NCI-H748 treated with DMSO at 0.1 percent for 48 hours (cell line): ENCODE measurements around the gene CDK8.
"Not testable (repeated sequence)": the region's sequence is repeated elsewhere in the genome, so short reads cannot be mapped to it uniquely, and the experiment has no call there.

Experiments
- DNase-seq: peaks from one replicate; lab custom pipeline; 2025; lab: John Stamatoyannopoulos, UW

Gene CDK8

DNA sequence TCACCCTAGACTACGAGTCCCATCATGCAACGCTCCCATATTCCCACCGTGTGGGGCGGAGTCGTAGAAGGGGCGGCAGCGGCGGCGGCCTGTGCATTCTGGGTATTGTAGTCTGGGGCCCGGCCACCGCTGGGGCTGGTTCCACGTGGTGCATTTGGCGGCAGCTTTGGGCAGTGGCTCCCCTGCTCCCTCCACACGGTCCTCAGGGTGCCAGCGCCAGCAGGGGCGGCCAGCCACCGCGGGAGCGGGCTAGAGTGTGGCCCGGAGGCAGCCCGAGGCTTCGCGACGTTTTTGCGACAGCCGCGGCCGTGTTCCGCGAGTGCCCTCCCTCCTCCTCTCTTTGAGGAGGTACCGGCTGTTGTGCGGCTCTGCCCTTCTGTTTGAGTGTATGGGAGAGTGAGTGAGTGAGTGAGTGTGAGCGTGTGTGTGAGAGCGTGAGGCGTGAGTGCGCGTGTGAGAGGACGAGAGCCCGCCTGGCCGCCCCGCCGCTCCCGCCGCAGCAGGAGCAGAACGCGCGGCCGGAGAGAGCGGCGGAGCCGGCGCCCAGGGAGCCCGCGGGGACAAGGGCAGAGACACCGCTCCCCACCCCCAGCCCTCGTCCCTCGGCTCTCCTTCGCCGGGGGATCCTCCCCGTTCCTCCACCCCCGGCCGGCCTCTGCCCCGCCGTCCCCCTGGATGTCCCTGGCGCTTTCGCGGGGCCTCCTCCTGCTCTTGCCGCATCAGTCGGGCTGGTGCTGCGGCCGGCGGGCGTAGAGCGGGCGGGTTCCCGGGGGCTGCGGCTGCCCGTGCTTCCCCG is at the start of gene CDK8:
CDK8 (plus strand) TSS at position 343 of the 796 bp plus-strand sequence. CDS start 513 bp downstream, outside the sequence.
- DNase-seq = peak; percentile 99

GRCh38 chr13:26208287-26208686 is 45.6 kb upstream of the CDK8 start:
- no peak for DNase-seq

DNA sequence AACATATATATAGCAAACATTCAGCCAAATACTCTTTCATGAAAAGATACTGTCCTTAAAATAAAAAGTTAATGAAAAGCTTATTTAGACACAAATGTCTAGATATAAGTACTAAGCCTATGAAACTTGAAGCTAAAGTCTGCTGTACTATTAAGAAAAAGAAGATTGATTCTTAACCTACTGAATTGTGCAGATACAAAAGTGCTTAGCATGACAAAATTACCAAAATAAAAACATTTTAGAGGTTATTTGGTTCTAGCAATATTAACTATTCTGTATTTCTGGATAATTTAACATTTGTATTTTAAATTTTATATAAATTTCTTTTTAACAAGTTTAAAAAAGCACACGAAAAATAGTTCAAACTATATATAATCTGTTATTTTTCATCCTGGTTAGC is 40.6 kb upstream of the CDK8 start:
- no peak for DNase-seq

DNA sequence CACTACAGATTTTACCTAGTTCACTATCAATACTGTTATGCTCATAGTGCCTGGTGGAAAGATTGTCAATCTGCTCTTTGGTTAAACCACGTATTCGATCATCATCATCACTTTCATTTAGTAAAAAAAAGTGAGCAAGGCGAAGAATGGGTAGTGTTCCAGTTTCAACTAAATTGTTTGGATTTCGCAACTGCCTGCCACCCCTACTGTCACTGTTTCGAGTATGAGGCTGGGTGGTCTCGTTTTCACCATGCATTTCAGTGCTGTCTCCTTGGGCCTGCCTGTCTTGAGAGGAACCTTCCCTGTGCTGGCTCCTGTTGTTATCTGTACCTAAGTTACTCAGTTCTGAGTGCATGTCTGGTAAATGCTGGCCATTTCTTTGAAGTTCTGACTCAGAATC is 39.9 kb upstream of the CDK8 start:
- DNase-seq = no peak

DNA sequence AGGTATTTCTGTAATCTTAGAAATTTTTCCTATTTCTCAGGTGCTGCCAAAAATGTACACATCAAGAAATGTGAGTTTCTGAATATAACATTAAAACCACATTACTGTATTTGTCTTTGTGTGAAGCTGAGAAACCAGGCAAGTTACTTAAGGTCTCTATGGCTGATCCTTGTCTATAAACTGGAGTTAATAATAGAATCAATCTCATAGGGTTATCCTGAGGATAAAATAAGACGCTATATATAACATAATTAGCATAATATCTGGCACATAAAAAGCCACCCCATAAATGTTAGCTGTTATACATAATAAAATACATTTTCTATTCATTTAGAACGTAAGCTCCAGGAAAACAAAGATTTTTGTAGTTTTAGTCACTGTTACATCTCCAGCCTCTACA is 37.9 kb upstream of the CDK8 start:
- no peak for DNase-seq

GRCh38 chr13:26219726-26220125 is 34.2 kb upstream of the CDK8 start:
- DNase-seq = no peak

DNA sequence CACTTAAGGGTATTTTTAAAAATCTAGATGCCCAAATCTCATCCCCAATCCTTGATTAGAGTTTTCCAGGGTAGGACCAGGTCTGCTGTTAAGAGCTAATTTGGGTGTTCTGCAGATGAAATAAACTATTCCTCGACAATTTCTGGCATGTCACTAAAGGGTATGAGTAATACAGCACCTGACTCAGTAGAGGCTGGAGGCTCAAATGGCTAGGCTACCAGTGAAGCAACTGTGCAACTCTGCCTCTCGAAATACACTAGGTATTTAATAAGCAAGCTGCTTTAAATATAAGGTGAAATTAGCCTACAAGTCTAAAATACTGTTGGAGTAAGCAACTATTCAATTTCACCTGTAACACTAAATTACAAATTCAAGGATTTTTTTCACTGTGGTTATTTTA is 33.4 kb upstream of the CDK8 start:
- no peak for DNase-seq

DNA sequence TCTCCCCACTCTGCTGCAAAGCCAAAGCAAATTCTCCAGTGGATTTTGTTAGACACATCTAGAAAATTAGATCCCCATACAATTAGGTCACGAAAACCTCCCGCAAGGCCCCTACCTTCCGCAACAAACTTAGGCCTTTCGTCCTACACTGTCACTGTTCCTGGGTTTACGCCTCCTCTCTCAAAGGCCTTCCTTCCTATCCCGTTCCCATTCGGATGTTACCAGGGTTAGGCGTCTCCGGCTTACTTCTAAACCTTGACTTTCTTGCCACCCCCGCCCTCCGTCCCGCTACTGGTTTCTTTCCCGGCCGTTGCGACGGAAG is 32.6 kb upstream of the CDK8 start:
- DNase-seq = peak; percentile 88

- peak; percentile 99 for DNase-seq
Measured at GRCh38 chr13:26221721-26222519, 32.0 kb upstream of the CDK8 start, which contains the start of gene RNF6. Gene RNF6, minus strand, starts transcription at chr13:26222314. Its CDS starts 2,665 bp downstream, at chr13:26219649.

GRCh38 chr13:26222520-26223046 is 31.3 kb upstream of the CDK8 start:
- DNase-seq = no peak

DNA sequence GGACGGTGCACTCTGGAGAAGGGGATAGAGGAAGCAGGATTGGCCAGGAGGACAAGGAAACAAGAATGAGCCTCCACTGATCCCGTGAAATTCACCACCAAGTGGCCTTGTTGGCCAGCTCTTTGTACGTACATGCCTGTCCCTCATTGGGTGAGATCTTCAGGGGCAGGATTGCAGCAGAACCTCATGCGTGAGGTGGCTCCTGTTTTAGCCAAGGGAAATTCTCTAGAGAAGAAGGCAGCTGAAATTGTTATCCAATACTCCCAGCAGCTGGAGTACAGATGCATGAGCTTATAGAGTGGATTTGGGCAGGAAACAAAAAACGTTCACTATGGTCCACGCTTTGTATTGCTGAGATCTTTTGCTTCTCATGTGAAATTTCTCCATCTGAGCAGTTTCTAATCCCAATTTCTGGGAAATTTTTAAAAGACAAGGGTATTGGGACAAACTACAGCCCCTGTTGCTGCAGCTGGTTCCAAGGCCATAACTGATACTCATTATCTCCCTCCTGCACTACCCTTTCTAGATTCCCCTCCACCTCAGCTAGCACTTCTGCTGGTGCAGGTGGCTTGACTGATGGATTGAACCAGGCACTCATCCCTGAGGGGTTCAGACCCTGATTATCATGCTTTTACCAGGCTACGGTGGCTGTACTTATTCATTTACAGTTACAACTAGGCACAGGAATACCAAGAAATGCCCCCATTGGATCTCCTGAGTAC is 27.9 kb upstream of the CDK8 start:
- no peak for DNase-seq

DNA sequence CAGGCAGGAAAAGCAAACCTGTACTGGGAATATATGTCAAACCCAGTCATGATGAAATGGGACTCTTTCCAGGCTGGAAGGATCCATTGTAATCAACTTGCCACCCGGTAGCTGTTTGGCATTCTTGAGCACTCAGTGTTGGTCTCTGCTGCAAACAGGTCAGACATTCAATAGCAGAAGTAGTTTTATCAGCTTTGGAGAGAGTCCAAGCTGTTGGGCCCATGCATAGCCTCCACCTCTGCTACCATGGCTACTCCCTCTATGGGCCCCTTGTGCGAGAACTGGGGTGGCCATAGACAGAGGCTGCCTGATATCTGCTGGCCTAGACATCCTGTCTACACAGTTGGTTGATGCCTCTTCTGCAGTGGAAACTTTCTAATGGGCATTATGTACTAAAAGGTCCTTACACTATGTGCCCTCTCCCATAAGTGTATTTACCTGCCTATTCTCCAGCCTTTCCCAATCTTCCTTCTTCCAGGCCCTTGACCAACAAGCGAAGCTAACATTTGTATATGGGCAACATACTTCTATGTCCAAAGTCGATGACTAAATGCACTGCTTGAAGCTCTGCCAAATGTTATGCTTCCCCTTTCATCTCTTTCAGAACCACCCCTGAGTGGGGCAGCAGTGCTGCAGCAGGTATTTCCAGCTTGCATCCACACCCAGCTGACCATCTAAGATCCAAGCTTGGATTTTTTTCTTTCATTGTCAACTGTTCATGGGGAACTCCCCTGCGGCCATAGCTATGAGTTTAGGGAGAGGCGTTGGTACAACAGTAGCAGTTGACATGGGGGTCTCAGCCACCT is 26.6 kb upstream of the CDK8 start:
- no peak for DNase-seq

- no peak for DNase-seq
Measured at GRCh38 chr13:26228096-26228495, 25.8 kb upstream of the CDK8 start.

DNA sequence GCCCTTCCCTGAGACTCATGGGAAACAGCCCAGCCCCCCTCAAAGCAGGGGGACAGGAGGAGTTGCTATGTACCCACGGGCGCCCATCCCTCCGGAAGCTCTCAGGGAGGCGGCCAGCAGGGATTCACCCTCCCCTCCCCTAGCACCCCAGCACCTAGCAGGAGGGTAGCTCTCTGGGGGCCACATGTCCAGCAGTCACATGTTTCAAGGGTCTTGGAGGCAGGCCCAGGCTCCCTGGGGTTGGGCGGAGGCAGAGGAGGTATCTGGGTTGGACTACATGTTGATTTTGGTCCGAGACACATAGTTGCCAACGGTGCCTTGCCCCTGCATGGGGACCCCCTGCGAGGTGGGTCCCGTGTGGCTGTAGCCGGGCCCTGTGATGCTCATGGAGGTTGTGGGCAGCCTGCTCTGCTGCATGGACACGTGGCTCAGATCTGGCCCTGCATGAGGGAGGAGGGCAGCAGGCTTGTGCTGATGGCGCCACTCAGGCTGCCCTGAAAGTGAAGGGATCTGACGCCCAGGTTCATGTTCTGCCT is 24.8 kb upstream of the CDK8 start:
- no peak for DNase-seq

- no peak for DNase-seq
Measured at GRCh38 chr13:26230703-26231102, 23.2 kb upstream of the CDK8 start.

GRCh38 chr13:26236296-26236695 is 17.6 kb upstream of the CDK8 start:
- no peak for DNase-seq

- DNase-seq = peak; percentile 24
Measured at GRCh38 chr13:26246154-26246553, 7.8 kb upstream of the CDK8 start.

DNA sequence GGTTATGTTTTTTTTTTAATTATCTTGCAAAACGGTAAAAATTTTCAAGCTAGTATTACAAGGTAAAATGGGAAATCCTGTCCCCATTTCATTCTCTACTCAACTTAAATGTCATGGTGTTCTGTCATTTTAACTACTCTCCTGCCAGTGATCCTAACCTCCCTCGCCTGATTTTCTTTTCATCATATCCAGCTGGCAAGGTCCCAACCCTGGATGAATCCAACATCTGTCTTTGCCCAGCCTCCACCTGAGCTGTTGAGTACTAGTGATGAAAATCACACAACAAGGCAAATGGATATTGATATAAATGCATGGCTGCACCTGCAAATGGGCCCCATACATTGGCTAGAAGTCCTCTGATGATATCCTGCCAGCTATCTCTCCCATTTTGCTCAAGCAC is 6.9 kb upstream of the CDK8 start:
- DNase-seq = no peak

GRCh38 chr13:26247608-26248007 is 6.3 kb upstream of the CDK8 start:
- DNase-seq = no peak

DNA sequence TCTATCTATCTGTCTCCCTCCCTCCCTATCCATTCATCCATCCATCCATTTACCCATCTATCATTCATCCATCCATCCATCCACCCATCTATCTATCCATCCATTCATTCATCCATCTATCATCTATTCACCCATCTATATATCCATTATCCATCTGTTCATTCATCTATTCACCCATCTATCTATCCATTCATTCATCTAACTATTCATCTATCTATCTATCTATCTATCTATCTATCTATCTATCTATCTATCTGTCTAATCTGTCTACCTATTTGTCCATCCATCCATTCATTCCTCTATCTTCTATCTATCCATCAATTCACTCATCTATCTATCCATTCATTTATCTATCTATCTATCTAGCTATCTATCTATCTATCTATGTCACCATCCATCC is 4.4 kb upstream of the CDK8 start:
- DNase-seq = no peak

- not testable (repeated sequence) for DNase-seq
Measured at GRCh38 chr13:26252006-26252405, 1.9 kb upstream of the CDK8 start.
